A549 (cell line): ENCODE results near the gene CDC23. TPM values are rescaled to one million over a fixed set of nuclear protein-coding genes. Genes with fewer than 3 reads are reported as not detected.

Experiments used
- ATAC-seq, 2 experiments: fragments of 200-7000 bp in 1 of 2; fragments of >200 bp in 1 of 2; cut with Nextera tagmentation in 1 of 2; cut with Tn5 transposase in 1 of 2; 3 replicates each; pipeline versions ENCODE4 v1.8.0 to v1.9.1; 2018 to 2020; ENCODE audit warnings: mild to moderate bottlenecking in 1 of 2, moderate library complexity in 1 of 2
- CTCF ChIA-PET: fragments of 300-600 bp; sonication (Branson Sonifier 250); formaldehyde crosslinking; extraction: SDS; loops from one replicate; lab custom pipeline; 2021; ENCODE audit warnings: antibody characterized with exemption, inconsistent platforms; lab: Yijun Ruan, JAX
- POLR2A ChIA-PET: fragments of 350-600 bp; formaldehyde crosslinking; extraction: SDS; loops from one replicate; lab custom pipeline; 2021; ENCODE audit warnings: antibody characterized with exemption, inconsistent platforms; lab: Yijun Ruan, JAX
- DNase-seq, 2 experiments: peaks; one replicate each; pipeline versions ENCODE4 v3.0.0 to v3.0.0-alpha.2; 2011 to 2016; ENCODE audit warnings: low read depth in 1 of 2, low spot score in 1 of 2
- FAIRE-seq: peaks from 2 replicates; lab custom pipeline; 2011; peaks lifted over from hg19 to GRCh38; lab: Jason Lieb, UNC
- H3K27ac ChIP-seq, 2 experiments: fragments of >200 bp; sonication (Bioruptor Twin); formaldehyde crosslinking; 3 replicates each; pipeline ENCODE4 v1.5.1; 2016 to 2017
- H3K4me1 ChIP-seq: fragments of >200 bp; sonication (Bioruptor Twin); formaldehyde crosslinking; 3 replicates; pipeline ENCODE4 v1.6.1; 2016
- H3K4me2 ChIP-seq: fragments of >200 bp; sonication (Bioruptor Twin); formaldehyde crosslinking; 3 replicates; pipeline ENCODE4 v1.6.1; 2016
- H3K4me3 ChIP-seq: fragments of >200 bp; sonication (Bioruptor Twin); formaldehyde crosslinking; 3 replicates; pipeline ENCODE4 v1.5.1; 2016
- H3K9me3 ChIP-seq: fragments of >200 bp; sonication (Bioruptor Twin); formaldehyde crosslinking; 3 replicates; pipeline ENCODE4 v1.6.1; 2016
- BHLHE40 ChIP-seq: IDR thresholded peaks from 2 replicates; pipeline ENCODE4 v1.6.1; 2012; ENCODE audit warnings: low read depth, low read length, inconsistent platforms
- CBX2 ChIP-seq: fragments of 200-600 bp; sonication (generic); IDR thresholded peaks from 2 replicates; pipeline ENCODE4 v1.6.1; 2016; ENCODE audit warnings: low read depth, mild to moderate bottlenecking, borderline replicate concordance
- CHD4 ChIP-seq: fragments of 200-600 bp; sonication (generic); IDR thresholded peaks from 2 replicates; pipeline ENCODE4 v1.6.1; 2016; ENCODE audit warnings: antibody characterized with exemption, mild to moderate bottlenecking, borderline replicate concordance
- EHMT2 ChIP-seq: fragments of 200-600 bp; sonication (generic); IDR thresholded peaks from 2 replicates; pipeline ENCODE4 v1.6.1; 2016; ENCODE audit warnings: antibody characterized with exemption, low read depth, mild to moderate bottlenecking, moderate library complexity
- EP300 ChIP-seq, 2 experiments: fragments of >200 bp; sonication (Bioruptor Twin); formaldehyde crosslinking; IDR thresholded peaks; 2 replicates in 1 of 2; 3 replicates in 1 of 2; pipeline ENCODE4 v1.6.1; 2016 to 2017
- FOSB ChIP-seq: fragments of 250-450 bp; sonication (Bioruptor Pico); IDR thresholded peaks from 2 replicates; pipeline ENCODE4 v1.5.0; 2020; ENCODE audit warnings: mild to moderate bottlenecking, moderate library complexity
- FOSL2 ChIP-seq, 2 experiments: fragments of 450-650 bp in 1 of 2; fragments of >200 bp in 1 of 2; sonication (Bioruptor Twin) in 1 of 2; formaldehyde crosslinking; IDR thresholded peaks; 2 replicates each; pipeline versions ENCODE4 v1.5.0 to v1.6.1; 2016 to 2020; ENCODE audit warnings: mild to moderate bottlenecking in 1 of 2, moderate library complexity in 1 of 2
- GATA3 ChIP-seq: IDR thresholded peaks from 2 replicates; pipeline ENCODE4 v1.6.1; 2012; ENCODE audit warnings: borderline replicate concordance
- HDAC2 ChIP-seq: fragments of 200-600 bp; sonication (generic); IDR thresholded peaks from 2 replicates; pipeline ENCODE4 v1.6.1; 2016
- HEYL ChIP-seq: fragments of 250-450 bp; sonication (Bioruptor Pico); IDR thresholded peaks from 2 replicates; pipeline ENCODE4 v1.8.0; 2021; ENCODE audit warnings: mild to moderate bottlenecking, moderate library complexity
- HOXA7 ChIP-seq: fragments of 250-450 bp; sonication (Bioruptor Pico); IDR thresholded peaks from 2 replicates; pipeline ENCODE4 v1.5.0; 2020; ENCODE audit warnings: mild to moderate bottlenecking, moderate library complexity
- HOXB13 ChIP-seq: fragments of 250-450 bp; sonication (Bioruptor Pico); IDR thresholded peaks from 2 replicates; pipeline ENCODE4 v1.5.0; 2020; ENCODE audit warnings: low read depth, mild to moderate bottlenecking, moderate library complexity
- JUN ChIP-seq, 2 experiments: fragments of >200 bp; sonication (Bioruptor Twin); formaldehyde crosslinking; IDR thresholded peaks; 2 replicates in 1 of 2; 3 replicates in 1 of 2; pipeline ENCODE4 v1.6.1; 2016 to 2017
- JUNB ChIP-seq: fragments of >200 bp; sonication (Bioruptor Twin); formaldehyde crosslinking; IDR thresholded peaks from 2 replicates; pipeline ENCODE4 v1.6.1; 2016
- KDM1A ChIP-seq: fragments of 200-600 bp; sonication (generic); IDR thresholded peaks from 2 replicates; pipeline ENCODE4 v1.6.1; 2016; ENCODE audit warnings: low read depth, mild to moderate bottlenecking
- MAFK ChIP-seq: fragments of 450-650 bp; IDR thresholded peaks from 2 replicates; pipeline ENCODE4 v1.6.1; 2014; ENCODE audit not compliant: partially characterized antibody
- MAZ ChIP-seq: fragments of 150-350 bp; IDR thresholded peaks from 2 replicates; pipeline ENCODE4 v1.6.1; 2014; ENCODE audit warnings: antibody characterized with exemption, low read depth, low read length, borderline replicate concordance
- MYC ChIP-seq: IDR thresholded peaks from 2 replicates; pipeline ENCODE4 v1.6.1; 2012; ENCODE audit warnings: mild to moderate bottlenecking, inconsistent platforms, low read length, improper control_type of control experiment, borderline replicate concordance
- NPAS2 ChIP-seq: fragments of 250-450 bp; sonication (Bioruptor Pico); IDR thresholded peaks from 2 replicates; pipeline ENCODE4 v1.8.0; 2022; ENCODE audit warnings: mild to moderate bottlenecking, moderate library complexity, borderline replicate concordance
- NR3C1 ChIP-seq: fragments of >200 bp; sonication (Bioruptor Twin); formaldehyde crosslinking; IDR thresholded peaks from 3 replicates; pipeline ENCODE4 v1.6.1; 2017
- POLR2AphosphoS2 ChIP-seq: conservative IDR thresholded peaks from 2 replicates; pipeline ENCODE4 v1.6.1; 2012; ENCODE audit warnings: low read length, improper control_type of control experiment, inconsistent platforms
- RAD21 ChIP-seq, 2 experiments: fragments of >200 bp in 1 of 2; sonication (Bioruptor Twin) in 1 of 2; formaldehyde crosslinking in 1 of 2; IDR thresholded peaks in 1 of 2; conservative IDR thresholded peaks in 1 of 2; 2 replicates in 1 of 2; 3 replicates in 1 of 2; pipeline ENCODE4 v1.6.1; 2012 to 2018; ENCODE audit warnings: inconsistent platforms in 1 of 2
- SREBF2 ChIP-seq: fragments of 450-650 bp; IDR thresholded peaks from 2 replicates; pipeline ENCODE4 v1.6.1; 2014; ENCODE audit warnings: mild to moderate bottlenecking, moderate library complexity
- TP53 ChIP-seq: fragments of 250-450 bp; sonication (Bioruptor Pico); IDR thresholded peaks from 2 replicates; pipeline ENCODE4 v1.5.0; 2021; ENCODE audit warnings: mild to moderate bottlenecking, moderate library complexity
- ZC3H11A ChIP-seq: fragments of 450-650 bp; IDR thresholded peaks from 2 replicates; pipeline ENCODE4 v1.6.1; 2014; ENCODE audit warnings: antibody characterized with exemption, mild to moderate bottlenecking
- ZNF302 ChIP-seq: fragments of 250-450 bp; sonication (Bioruptor Pico); IDR thresholded peaks from 2 replicates; pipeline ENCODE4 v1.9.0; 2021; ENCODE audit warnings: inconsistent platforms, mild to moderate bottlenecking, moderate library complexity
- ZSCAN20 ChIP-seq: fragments of 250-450 bp; sonication (Bioruptor Pico); IDR thresholded peaks from 2 replicates; pipeline ENCODE4 v1.8.0; 2022; ENCODE audit warnings: mild to moderate bottlenecking, moderate library complexity
- WGBS: methylation state at CpG from one replicate; pipeline ENCODE4 v1.1.6; 2017; ENCODE audit errors: missing lambda C conversion rate; 5-methylcytosine and 5-hydroxymethylcytosine counted together
- polyA plus RNA-seq, 4 experiments: library from polyadenylated mRNA; depleted of rRNA in 3 of 4; stranded (reverse); fragments of >200 nt; fragmentation: RNase III in 1 of 4; extraction: RNeasy Plus Mini Kit Qiagen cat#74134 plus additional on column Dnase treatment in 1 of 4; gene quantifications; 2 replicates in 3 of 4; 3 replicates in 1 of 4; pipeline ENCODE4 v1.2.3, GENCODE V29; 2011 to 2017
- TF ChIP-seq, protein P1 (sequence below): fragments of >200 bp; sonication (Bioruptor Twin); formaldehyde crosslinking; IDR thresholded peaks from 2 replicates; pipeline ENCODE4 v1.6.1; 2016
- TF ChIP-seq, protein P2 (sequence below): fragments of 250-450 bp; sonication (Bioruptor Pico); IDR thresholded peaks from 2 replicates; pipeline ENCODE4 v1.5.0; 2020; ENCODE audit warnings: low read depth, mild to moderate bottlenecking, moderate library complexity
- TF ChIP-seq, protein P3 (sequence below): fragments of 450-650 bp; IDR thresholded peaks from 2 replicates; pipeline ENCODE4 v1.6.1; 2014; ENCODE audit warnings: antibody characterized with exemption

The CDC23 gene
- polyA plus RNA-seq, 2 of the 4 experiments (the other 2 are of a cell fraction) = 37.1 to 70.3 TPM

DNA sequence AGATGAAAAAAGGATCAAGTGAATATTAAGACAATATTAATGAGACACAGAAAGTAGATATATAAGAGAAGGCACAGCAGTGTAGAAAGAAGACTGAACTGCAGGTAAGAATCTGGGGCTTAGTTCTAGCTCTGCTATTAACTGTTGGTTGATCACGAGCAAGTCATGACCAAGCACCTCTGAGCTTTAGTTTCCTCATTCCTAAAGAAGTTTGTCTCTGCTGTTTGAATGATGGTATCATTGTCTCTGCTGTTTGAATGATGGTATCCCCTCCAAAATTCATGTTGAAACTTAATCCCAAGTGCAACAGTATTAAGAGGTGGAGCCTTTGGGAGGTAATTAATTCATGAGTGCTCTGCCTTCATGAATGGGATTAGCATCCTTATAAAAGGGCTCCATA is 71.4 kb downstream of the CDC23 start (continued):
- TF ChIP-seq HDAC2 = no peak

DNA sequence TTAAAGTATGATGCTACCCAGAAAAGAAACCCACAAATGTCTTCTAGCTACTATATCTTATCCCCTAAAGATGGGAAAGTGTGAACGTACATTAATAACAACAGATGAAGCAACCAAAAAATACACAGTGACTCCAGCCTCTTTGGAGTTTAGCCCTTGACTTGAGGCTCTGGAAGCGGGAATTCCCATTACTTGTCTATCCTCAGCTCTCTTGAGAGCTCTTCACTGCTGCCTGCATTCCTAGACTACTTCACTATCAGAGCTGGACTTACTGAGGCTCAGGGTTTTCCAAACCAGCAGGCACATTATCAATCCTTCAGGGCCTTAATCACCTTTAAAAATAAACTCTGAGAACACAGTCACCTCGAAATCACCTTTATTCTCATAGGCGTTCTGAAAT is 72.9 kb downstream of the CDC23 start:
- ATAC-seq (no peak), DNase-seq (no peak), FAIRE-seq (no peak)
- no peak overlapping the region for H3K4me2 ChIP-seq
- no peaks in the 10 kb centered on the region for H3K4me1 ChIP-seq
- ChIA-PET CTCF (interaction anchor here (0.6 to 3.2 kb wide), 6 partner anchors 40 to 642 kb away, joined by 3 to 14 read pairs (median 4); partner anchors contain the start of gene SPOCK1), POLR2A (no interaction called here)
- TF ChIP-seq NPAS2 (CRISPR knock-in tag) (no peak), BHLHE40 (no peak), ZSCAN20 (CRISPR knock-in tag) (no peak), HOXA7 (CRISPR knock-in tag) (no peak), ZC3H11A (no peak), CBX2 (no peak), EP300 (IDR thresholded peaks at IDR 0.05) (no peak), KDM1A (no peak), NR3C1 (no peak), MYC (no peak), HOXB13 (no peak)
- no peaks in the 10 kb centered on the region for H3K9me3 ChIP-seq
- no peak overlapping the region for H3K27ac ChIP-seq
- no peak overlapping the region for H3K4me3 ChIP-seq
- 69% methylated on average over 4 of the region's 4 CpGs for WGBS

DNA sequence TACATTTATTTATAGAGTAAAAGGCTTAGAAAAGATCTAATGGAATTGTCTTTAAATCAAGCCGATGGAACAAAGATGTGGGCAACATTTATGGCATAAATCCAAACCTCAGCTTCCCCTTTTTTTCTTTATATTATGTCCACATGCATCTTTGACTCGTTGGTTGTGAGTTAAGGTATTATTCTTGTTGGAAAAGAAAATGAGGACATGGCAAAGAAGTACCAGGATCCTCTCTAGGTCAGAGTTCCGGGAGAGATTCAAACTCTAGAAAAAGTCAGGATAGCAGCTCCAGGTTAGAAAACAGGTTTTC is 73.4 kb downstream of the CDC23 start:
- H3K4me1 ChIP-seq = no peaks in the 10 kb centered on the region
- H3K9me3 ChIP-seq = no peaks in the 10 kb centered on the region
- DNase-seq (no peak), ATAC-seq (no peak), FAIRE-seq (no peak)
- H3K4me3 ChIP-seq = no peak overlapping the region
- WGBS = 62% methylated on average over 3 of the region's 3 CpGs
- TF ChIP-seq EHMT2 = no peak
- no peak for TF ChIP-seq JUN (IDR thresholded peaks at IDR 0.05)
- TF ChIP-seq RAD21 (conservative IDR thresholded peaks at IDR 0.05 in 1 of 2, IDR thresholded peaks at IDR 0.05 in 1 of 2) = no peak
- no peak for TF ChIP-seq HOXB13
- no peak for TF ChIP-seq KDM1A
- TF ChIP-seq POLR2AphosphoS2 = no peak
- no peak for TF ChIP-seq EP300 (IDR thresholded peaks at IDR 0.05)
- TF ChIP-seq MAZ = no peak
- TF ChIP-seq, protein P1, sequence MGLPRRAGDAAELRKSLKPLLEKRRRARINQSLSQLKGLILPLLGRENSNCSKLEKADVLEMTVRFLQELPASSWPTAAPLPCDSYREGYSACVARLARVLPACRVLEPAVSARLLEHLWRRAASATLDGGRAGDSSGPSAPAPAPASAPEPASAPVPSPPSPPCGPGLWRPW = no peak
- TF ChIP-seq ZNF302 = no peak
- TF ChIP-seq, protein P2, sequence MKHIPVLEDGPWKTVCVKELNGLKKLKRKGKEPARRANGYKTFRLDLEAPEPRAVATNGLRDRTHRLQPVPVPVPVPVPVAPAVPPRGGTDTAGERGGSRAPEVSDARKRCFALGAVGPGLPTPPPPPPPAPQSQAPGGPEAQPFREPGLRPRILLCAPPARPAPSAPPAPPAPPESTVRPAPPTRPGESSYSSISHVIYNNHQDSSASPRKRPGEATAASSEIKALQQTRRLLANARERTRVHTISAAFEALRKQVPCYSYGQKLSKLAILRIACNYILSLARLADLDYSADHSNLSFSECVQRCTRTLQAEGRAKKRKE (CRISPR knock-in tag) = no peak
- H3K4me2 ChIP-seq = no peak overlapping the region
- H3K27ac ChIP-seq = no peak overlapping the region
- CTCF ChIA-PET = interaction anchor here (0.6 to 3.2 kb wide), 6 partner anchors 40 to 641 kb away, joined by 3 to 14 read pairs (median 3); partner anchors contain the start of gene SPOCK1
- POLR2A ChIA-PET = no interaction called here

DNA sequence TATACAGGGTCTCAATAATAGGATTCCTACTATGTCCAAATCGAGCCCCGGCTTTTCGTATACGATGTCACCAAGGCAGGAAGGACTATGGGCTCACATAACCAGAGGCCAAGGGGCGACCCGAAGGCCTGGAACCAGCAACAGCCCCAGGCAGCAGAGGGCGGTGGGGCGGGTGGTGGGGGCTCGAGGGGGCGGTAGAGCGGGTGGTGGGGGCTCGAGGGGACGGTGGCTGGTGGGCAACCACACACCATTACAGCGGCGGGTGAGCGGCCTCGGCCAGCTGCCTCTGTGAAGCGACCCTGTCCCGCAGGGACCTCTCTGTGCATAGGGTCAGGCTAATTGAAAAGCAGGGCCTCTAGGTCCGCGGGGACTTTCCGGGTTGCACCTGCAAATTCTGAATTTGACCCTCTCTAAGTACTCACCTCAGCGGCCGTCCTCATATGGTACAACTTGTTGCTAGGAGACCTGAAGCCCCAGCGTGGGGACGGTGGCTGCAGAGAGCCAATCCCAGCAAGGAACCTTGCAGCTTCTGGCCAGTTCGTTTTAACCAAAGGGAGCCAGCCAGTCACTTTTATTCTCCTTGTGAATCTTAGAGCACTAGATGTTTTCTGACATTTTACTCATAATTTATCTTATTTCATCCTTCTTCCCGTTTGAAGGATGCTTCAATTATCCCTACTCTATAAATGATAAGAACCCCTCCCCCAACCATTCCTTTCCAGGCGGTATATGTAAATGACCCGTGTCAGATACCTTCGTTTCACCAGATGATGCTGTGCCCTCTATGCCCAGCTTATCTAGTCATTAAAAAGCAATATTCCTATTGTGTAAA is 74.0 kb downstream of the CDC23 start, which contains the start of gene NME5:
Gene NME5, minus strand, starts transcription at position 480 of the 832 bp plus-strand sequence. CDS start 648 bp downstream, outside the sequence.
- DNase-seq = no peak
- H3K4me3 ChIP-seq = no peak within 1 kb of the TSS
- TF ChIP-seq JUNB (no peak), BHLHE40 (no peak), SREBF2 (no peak), TP53 (CRISPR knock-in tag) (no peak), HEYL (CRISPR knock-in tag) (no peak), FOSL2 (IDR thresholded peaks at IDR 0.05) (no peak), FOSL2 (CRISPR knock-in tag; IDR thresholded peaks at IDR 0.05) (no peak), CHD4 (no peak), ZC3H11A (no peak), HDAC2 (no peak), MAFK (no peak), FOSB (CRISPR knock-in tag) (no peak), GATA3 (no peak)
- TF ChIP-seq, protein P3, sequence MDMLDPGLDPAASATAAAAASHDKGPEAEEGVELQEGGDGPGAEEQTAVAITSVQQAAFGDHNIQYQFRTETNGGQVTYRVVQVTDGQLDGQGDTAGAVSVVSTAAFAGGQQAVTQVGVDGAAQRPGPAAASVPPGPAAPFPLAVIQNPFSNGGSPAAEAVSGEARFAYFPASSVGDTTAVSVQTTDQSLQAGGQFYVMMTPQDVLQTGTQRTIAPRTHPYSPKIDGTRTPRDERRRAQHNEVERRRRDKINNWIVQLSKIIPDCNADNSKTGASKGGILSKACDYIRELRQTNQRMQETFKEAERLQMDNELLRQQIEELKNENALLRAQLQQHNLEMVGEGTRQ = no peak

More for the DNA sequence above, 74.0 kb downstream of the CDC23 start, which contains the start of gene NME5:
- ChIA-PET CTCF (interaction anchor here (0.9 to 3.2 kb wide), 5 partner anchors 41 to 478 kb away, joined by 3 to 14 read pairs (median 3); no protein-coding TSS in a partner anchor), POLR2A (no interaction called here)
- no peaks in the 10 kb centered on the region for H3K4me1 ChIP-seq
- H3K4me2 ChIP-seq = no peak within 1 kb of the TSS
- no peak for ATAC-seq
- H3K27ac ChIP-seq = no peak within 1 kb of the TSS
- WGBS = 74% methylated on average over 18 of the region's 31 CpGs
- no peak for FAIRE-seq
- no peaks in the 10 kb centered on the region for H3K9me3 ChIP-seq
